NCI-H460 (cell line): Measurements from ENCODE around the gene RBFOX1. TPM values are rescaled to one million over a fixed set of nuclear protein-coding genes. Genes with fewer than 3 reads are reported as not detected.

ENCODE experiments used
- DNase-seq: peaks from one replicate; pipeline ENCODE4 v3.0.0-alpha.2; 2016; ENCODE audit warnings: low read depth; ENCODE audit errors: extremely low read depth
- total RNA-seq: library from RNA; depleted of rRNA; stranded (reverse); fragments of >200 nt; shearing (Covaris generic); gene quantifications from 2 replicates; pipeline ENCODE4 v1.2.3, GENCODE V29; 2014

The RBFOX1 gene
- total RNA-seq, 1 experiment from 2014 or later, result not detected

GRCh38 chr16:7508656-7509055 lies 176.0 kb downstream of the RBFOX1 start:
- no peak for DNase-seq

GRCh38 chr16:7509963-7510601 lies 177.4 kb downstream of the RBFOX1 start:
- DNase-seq, result no peak

GRCh38 chr16:7511549-7512260 lies 179.1 kb downstream of the RBFOX1 start:
- no peak for DNase-seq

- no peak for DNase-seq
Observed at GRCh38 chr16:7512503-7512902, 179.9 kb downstream of the RBFOX1 start.

GRCh38 chr16:7513429-7513828 lies 180.8 kb downstream of the RBFOX1 start:
- no peak for DNase-seq

- no peak for DNase-seq
Observed at GRCh38 chr16:7515543-7515942, 182.9 kb downstream of the RBFOX1 start.

GRCh38 chr16:7517496-7517895 lies 184.9 kb downstream of the RBFOX1 start:
- no peak for DNase-seq

GRCh38 chr16:7518158-7518557 lies 185.5 kb downstream of the RBFOX1 start:
- no peak for DNase-seq

- no peak for DNase-seq
Observed at GRCh38 chr16:7521834-7522233, 189.2 kb downstream of the RBFOX1 start.

- no peak for DNase-seq
Observed at GRCh38 chr16:7524419-7524818, 191.8 kb downstream of the RBFOX1 start.

GRCh38 chr16:7526736-7527135 lies 194.1 kb downstream of the RBFOX1 start:
- no peak for DNase-seq

GRCh38 chr16:7532534-7532933 lies 199.9 kb downstream of the RBFOX1 start:
- no peak for DNase-seq

- no peak for DNase-seq
Observed at GRCh38 chr16:7534749-7535148, 202.1 kb downstream of the RBFOX1 start.

- DNase-seq, result no peak
Observed at GRCh38 chr16:7541026-7541425, 208.4 kb downstream of the RBFOX1 start.

- no peak for DNase-seq
Observed at GRCh38 chr16:7545251-7545650, 212.6 kb downstream of the RBFOX1 start.

- no peak for DNase-seq
Observed at GRCh38 chr16:7546948-7547347, 214.3 kb downstream of the RBFOX1 start.

GRCh38 chr16:7547736-7548135 lies 215.1 kb downstream of the RBFOX1 start:
- DNase-seq, result no peak

GRCh38 chr16:7548796-7549318 lies 216.2 kb downstream of the RBFOX1 start:
- DNase-seq, result no peak

GRCh38 chr16:7550096-7550495 lies 217.5 kb downstream of the RBFOX1 start:
- no peak for DNase-seq

- DNase-seq, result no peak
Observed at GRCh38 chr16:7555459-7555858, 222.8 kb downstream of the RBFOX1 start.

- DNase-seq, result no peak
Observed at GRCh38 chr16:7561908-7562405, 229.3 kb downstream of the RBFOX1 start.

- no peak for DNase-seq
Observed at GRCh38 chr16:7566360-7566759, 233.7 kb downstream of the RBFOX1 start.
